Stimulated activated memory B cell treated with anti-CD40 and anti-IgM and Interleukin-4, amounts not matched to agents 10 μg/mL and 1 μg/mL and 100 μg/mL, for 72 hours (primary cell): ENCODE results near the gene ZKSCAN4.

Experiments used
- ATAC-seq: fragments of 150-1000 bp; cut with Tn5 transposase; 2 replicates; pipeline ENCODE4 v1.10.0; 2021
- H3K27ac Mint-ChIP-seq: one replicate; pipeline ENCODE4 v1.8.0; 2022; ENCODE audit warnings: mild to moderate bottlenecking, mixed read lengths
- H3K27me3 Mint-ChIP-seq: one replicate; pipeline ENCODE4 v1.8.0; 2022; ENCODE audit warnings: mixed read lengths
- H3K36me3 Mint-ChIP-seq: one replicate; pipeline ENCODE4 v1.8.0; 2022; ENCODE audit warnings: mixed read lengths
- H3K4me1 Mint-ChIP-seq: one replicate; pipeline ENCODE4 v1.8.0; 2022; ENCODE audit warnings: mixed read lengths
- H3K4me3 Mint-ChIP-seq: one replicate; pipeline ENCODE4 v1.8.0; 2022; ENCODE audit warnings: mild to moderate bottlenecking, moderate library complexity, mixed read lengths
- H3K9me3 Mint-ChIP-seq: one replicate; pipeline ENCODE4 v1.8.0; 2022; ENCODE audit warnings: mixed read lengths

The ZKSCAN4 gene

GRCh38 chr6:28224131-28225055 is 27.7 kb downstream of the ZKSCAN4 start:
- ATAC-seq = no peak
- peaks cover 21% of the 10 kb centered on the region for H3K36me3 Mint-ChIP-seq
- H3K27ac Mint-ChIP-seq = peak overlapping the region; percentile 90
- peaks cover 32% of the 10 kb centered on the region for H3K4me1 Mint-ChIP-seq
- peak overlapping the region; percentile 88 for H3K4me3 Mint-ChIP-seq
- peaks cover 23% of the 10 kb centered on the region for H3K27me3 Mint-ChIP-seq
- no peaks in the 10 kb centered on the region for H3K9me3 Mint-ChIP-seq

- no peak overlapping the region for H3K4me3 Mint-ChIP-seq
- no peak for ATAC-seq
- H3K27ac Mint-ChIP-seq = no peak overlapping the region
- no peaks in the 10 kb centered on the region for H3K9me3 Mint-ChIP-seq
- peaks cover 53% of the 10 kb centered on the region for H3K27me3 Mint-ChIP-seq
- peaks cover 21% of the 10 kb centered on the region for H3K4me1 Mint-ChIP-seq
- H3K36me3 Mint-ChIP-seq = no peaks in the 10 kb centered on the region
Observed at GRCh38 chr6:28220257-28221133, 31.6 kb downstream of the ZKSCAN4 start.

GRCh38 chr6:28218312-28219248 is 33.5 kb downstream of the ZKSCAN4 start:
- Mint-ChIP-seq H3K9me3 (no peaks in the 10 kb centered on the region), H3K36me3 (no peaks in the 10 kb centered on the region), H3K27me3 (peaks cover 71% of the 10 kb centered on the region), H3K27ac (peak overlapping the region; percentile 64), H3K4me3 (peak overlapping the region; percentile 90), H3K4me1 (peaks cover 12% of the 10 kb centered on the region)
- peak; percentile 63 for ATAC-seq

GRCh38 chr6:28217890-28218289 is 34.2 kb downstream of the ZKSCAN4 start:
- Mint-ChIP-seq H3K9me3 (no peaks in the 10 kb centered on the region), H3K27ac (peak overlapping the region; percentile 64), H3K27me3 (peaks cover 72% of the 10 kb centered on the region), H3K36me3 (no peaks in the 10 kb centered on the region), H3K4me3 (peak overlapping the region; percentile 61), H3K4me1 (peaks cover 17% of the 10 kb centered on the region)
- no peak for ATAC-seq

- Mint-ChIP-seq H3K4me3 (no peak overlapping the region), H3K36me3 (no peaks in the 10 kb centered on the region), H3K4me1 (peaks cover 32% of the 10 kb centered on the region), H3K27ac (no peak overlapping the region), H3K9me3 (no peaks in the 10 kb centered on the region), H3K27me3 (peaks cover 80% of the 10 kb centered on the region)
- ATAC-seq = no peak
Observed at GRCh38 chr6:28215425-28215824, 36.6 kb downstream of the ZKSCAN4 start.

- no peak for ATAC-seq
- H3K4me3 Mint-ChIP-seq = no peak overlapping the region
- H3K4me1 Mint-ChIP-seq = peaks cover 30% of the 10 kb centered on the region
- H3K27me3 Mint-ChIP-seq = peaks cover 95% of the 10 kb centered on the region
- H3K27ac Mint-ChIP-seq = no peak overlapping the region
- H3K9me3 Mint-ChIP-seq = no peaks in the 10 kb centered on the region
- H3K36me3 Mint-ChIP-seq = no peaks in the 10 kb centered on the region
Observed at GRCh38 chr6:28213213-28213523, 38.9 kb downstream of the ZKSCAN4 start.

GRCh38 chr6:28212510-28213212 is 39.4 kb downstream of the ZKSCAN4 start:
- peaks cover 95% of the 10 kb centered on the region for H3K27me3 Mint-ChIP-seq
- H3K27ac Mint-ChIP-seq = no peak overlapping the region

GRCh38 chr6:28211840-28212509 is 40.1 kb downstream of the ZKSCAN4 start:
- no peak for ATAC-seq
- H3K4me3 Mint-ChIP-seq = peak overlapping the region; percentile 61

More at GRCh38 chr6:28212510-28213212, 39.4 kb downstream of the ZKSCAN4 start:
- no peaks in the 10 kb centered on the region for H3K36me3 Mint-ChIP-seq
- peak; percentile 36 for ATAC-seq
- no peaks in the 10 kb centered on the region for H3K9me3 Mint-ChIP-seq
- peak overlapping the region; percentile 61 for H3K4me3 Mint-ChIP-seq
- H3K4me1 Mint-ChIP-seq = peaks cover 30% of the 10 kb centered on the region

GRCh38 chr6:28209753-28210535 is 42.1 kb downstream of the ZKSCAN4 start:
- Mint-ChIP-seq H3K27me3 (peaks cover 95% of the 10 kb centered on the region), H3K9me3 (peaks cover 4% of the 10 kb centered on the region), H3K27ac (no peak overlapping the region), H3K36me3 (no peaks in the 10 kb centered on the region), H3K4me3 (no peak overlapping the region), H3K4me1 (peaks cover 31% of the 10 kb centered on the region)
- ATAC-seq = no peak

More at GRCh38 chr6:28211840-28212509, 40.1 kb downstream of the ZKSCAN4 start:
- Mint-ChIP-seq H3K36me3 (no peaks in the 10 kb centered on the region), H3K27me3 (peaks cover 95% of the 10 kb centered on the region), H3K27ac (no peak overlapping the region), H3K4me1 (peaks cover 31% of the 10 kb centered on the region), H3K9me3 (no peaks in the 10 kb centered on the region)

GRCh38 chr6:28208111-28208659 is 43.9 kb downstream of the ZKSCAN4 start:
- peaks cover 88% of the 10 kb centered on the region for H3K27me3 Mint-ChIP-seq
- no peaks in the 10 kb centered on the region for H3K36me3 Mint-ChIP-seq
- no peak for ATAC-seq
- H3K9me3 Mint-ChIP-seq = peaks cover 7% of the 10 kb centered on the region
- H3K27ac Mint-ChIP-seq = no peak overlapping the region
- peaks cover 29% of the 10 kb centered on the region for H3K4me1 Mint-ChIP-seq
- peak overlapping the region; percentile 69 for H3K4me3 Mint-ChIP-seq

GRCh38 chr6:28207510-28208110 is 44.5 kb downstream of the ZKSCAN4 start:
- Mint-ChIP-seq H3K9me3 (peaks cover 7% of the 10 kb centered on the region), H3K27me3 (peaks cover 82% of the 10 kb centered on the region), H3K4me1 (peaks cover 24% of the 10 kb centered on the region), H3K36me3 (no peaks in the 10 kb centered on the region), H3K27ac (no peak overlapping the region), H3K4me3 (peak overlapping the region; percentile 69)
- ATAC-seq = no peak

- Mint-ChIP-seq H3K9me3 (peaks cover 7% of the 10 kb centered on the region), H3K27me3 (peaks cover 76% of the 10 kb centered on the region), H3K4me3 (peak overlapping the region; percentile 69), H3K36me3 (no peaks in the 10 kb centered on the region), H3K27ac (no peak overlapping the region), H3K4me1 (peaks cover 18% of the 10 kb centered on the region)
- no peak for ATAC-seq
Observed at GRCh38 chr6:28206928-28207509, 45.0 kb downstream of the ZKSCAN4 start.
